ENCODE results near the gene PIANP. TPM values are rescaled to one million over a fixed set of nuclear protein-coding genes. Genes with fewer than 3 reads are reported as not detected.

PIANP gene
- total RNA-seq, 4 donors from 2014 or later, result not detected

- no peak for ATAC-seq
- TF ChIP-seq POLR2A (IDR thresholded peaks at IDR 0.05) (no peak), CTCF (IDR thresholded peaks at IDR 0.05 in 4 of 5, conservative IDR thresholded peaks at IDR 0.05 in 1 of 5) (no peak)
- Histone ChIP-seq H3K27ac (no peak overlapping the region), H3K4me1 (peaks cover 26 to 30% of the 10 kb centered on the region in 2 donors), H3K27me3 (peaks cover 11 to 20% (median 15%) of the 10 kb centered on the region in 3 donors), H3K36me3 (no peaks in the 10 kb centered on the region), H3K4me3 (no peak overlapping the region), H3K9me3 (no peaks in the 10 kb centered on the region)
- in situ Hi-C loops (cut with MboI; ENCODE audit: low sequenced_read_pairs in 4 of 4) (no loop called here), intact Hi-C loops (cut with DNase I; ENCODE audit: low total_unique reads) (no loop called here)
- no peak for DNase-seq
Observed at GRCh38 chr12:6691473-6691872, 9.1 kb downstream of the PIANP start.

- H3K9me3 ChIP-seq, result no peaks in the 10 kb centered on the region
- no peaks in the 10 kb centered on the region for H3K36me3 ChIP-seq
- DNase-seq (peak; percentile 98), ATAC-seq (peak; percentile 94 to 98)
- intact Hi-C loops (cut with DNase I; ENCODE audit: low total_unique reads), result loop anchor here (1.0 to 10.0 kb wide), 10 partner anchors 26 to 352 kb away; partner anchors contain the start of genes EMG1, ING4, MLF2 and MRPL51
- TF ChIP-seq POLR2A (IDR thresholded peaks at IDR 0.05) (peak; percentile 44 to 68), CTCF (IDR thresholded peaks at IDR 0.05 in 4 of 5, conservative IDR thresholded peaks at IDR 0.05 in 1 of 5) (peak in 4 of 5 experiments; percentile 27 to 54 (median 38))
- H3K4me3 ChIP-seq, result peak within 1 kb of the TSS; percentile 79 to 92 (median 88)
- no peaks in the 10 kb centered on the region for H3K27me3 ChIP-seq
- peaks cover 27 to 30% of the 10 kb centered on the region in 2 donors for H3K4me1 ChIP-seq
- in situ Hi-C loops (cut with MboI; ENCODE audit: low sequenced_read_pairs in 4 of 4), result no loop called here
- peak within 1 kb of the TSS; percentile 94 to 98 (median 96) for H3K27ac ChIP-seq
Observed at GRCh38 chr12:6688999-6689882, 11.4 kb downstream of the PIANP start, which contains the start of gene ZNF384. ZNF384 (minus strand) TSS chr12:6689375; CDS start chr12:6679520, 9,855 bp downstream.

GRCh38 chr12:6688543-6688998 is 12.0 kb downstream of the PIANP start:
- DNase-seq (peak in 1 of 2 donors; percentile 36), ATAC-seq (no peak)
- Histone ChIP-seq H3K4me3 (peak overlapping the region; percentile 79 to 92 (median 88)), H3K36me3 (no peaks in the 10 kb centered on the region), H3K27ac (peak overlapping the region; percentile 94 to 98 (median 96)), H3K9me3 (no peaks in the 10 kb centered on the region), H3K4me1 (peaks cover 27 to 30% of the 10 kb centered on the region in 2 donors), H3K27me3 (no peaks in the 10 kb centered on the region)
- TF ChIP-seq CTCF (IDR thresholded peaks at IDR 0.05 in 4 of 5, conservative IDR thresholded peaks at IDR 0.05 in 1 of 5) (no peak), POLR2A (IDR thresholded peaks at IDR 0.05) (no peak)
- intact Hi-C loops (cut with DNase I; ENCODE audit: low total_unique reads) (loop anchor here (2.0 to 10.0 kb wide), 4 partner anchors 80 to 351 kb away; partner anchors contain the start of genes EMG1, MRPL51, NCAPD2 and PHB2), in situ Hi-C loops (cut with MboI; ENCODE audit: low sequenced_read_pairs in 4 of 4) (no loop called here)

- Histone ChIP-seq H3K4me1 (peaks cover 27 to 28% of the 10 kb centered on the region in 2 donors), H3K27ac (no peak overlapping the region), H3K27me3 (no peaks in the 10 kb centered on the region), H3K9me3 (no peaks in the 10 kb centered on the region), H3K36me3 (peaks cover 0 to 16% of the 10 kb centered on the region in 2 donors), H3K4me3 (no peak overlapping the region)
- in situ Hi-C loops (cut with MboI; ENCODE audit: low sequenced_read_pairs in 4 of 4) (no loop called here), intact Hi-C loops (cut with DNase I; ENCODE audit: low total_unique reads) (loop anchor here (5.0 to 10.0 kb wide), 3 partner anchors 191 to 349 kb away; partner anchors contain the start of genes EMG1, MRPL51, NCAPD2 and PHB2)
- ATAC-seq, result no peak
- TF ChIP-seq CTCF (IDR thresholded peaks at IDR 0.05 in 4 of 5, conservative IDR thresholded peaks at IDR 0.05 in 1 of 5) (no peak), POLR2A (IDR thresholded peaks at IDR 0.05) (no peak)
- DNase-seq, result no peak
Observed at GRCh38 chr12:6685814-6686213, 14.8 kb downstream of the PIANP start.
